Embryonic facial prominence (tissue), 1 donor: ENCODE data around the gene BEGAIN.

Experiments used
- DNase-seq: peaks from one replicate; pipeline ENCODE4 v3.0.0-alpha.2; 2016; ENCODE audit errors: extremely low spot score

Gene BEGAIN

GRCh38 chr14:100536721-100537445 lies 50.3 kb downstream of the BEGAIN start:
- no peak for DNase-seq

- no peak for DNase-seq
These were observed 51.1 kb downstream of the BEGAIN start for GRCh38 chr14:100536121-100536510.

GRCh38 chr14:100535287-100536120 lies 51.7 kb downstream of the BEGAIN start:
- no peak for DNase-seq

- no peak for DNase-seq
These were observed 52.5 kb downstream of the BEGAIN start for GRCh38 chr14:100534528-100535286.

- DNase-seq: no peak
These were observed 53.3 kb downstream of the BEGAIN start for GRCh38 chr14:100533656-100534485.

- no peak for DNase-seq
These were observed 54.1 kb downstream of the BEGAIN start for GRCh38 chr14:100532906-100533655.

- DNase-seq: no peak
These were observed 54.9 kb downstream of the BEGAIN start for GRCh38 chr14:100532154-100532861.

GRCh38 chr14:100531152-100532121 lies 55.8 kb downstream of the BEGAIN start:
- DNase-seq: no peak

GRCh38 chr14:100530270-100531072 lies 56.7 kb downstream of the BEGAIN start:
- DNase-seq: no peak

GRCh38 chr14:100529561-100530031 lies 57.6 kb downstream of the BEGAIN start:
- no peak for DNase-seq

- no peak for DNase-seq
These were observed 58.2 kb downstream of the BEGAIN start for GRCh38 chr14:100528962-100529560.

GRCh38 chr14:100526632-100527031 lies 60.6 kb downstream of the BEGAIN start:
- DNase-seq: no peak

GRCh38 chr14:100526057-100526456 lies 61.2 kb downstream of the BEGAIN start:
- no peak for DNase-seq

- no peak for DNase-seq
These were observed 61.6 kb downstream of the BEGAIN start for GRCh38 chr14:100525615-100526014.

- no peak for DNase-seq
These were observed 62.3 kb downstream of the BEGAIN start for GRCh38 chr14:100524933-100525243.

- DNase-seq: no peak
These were observed 62.8 kb downstream of the BEGAIN start for GRCh38 chr14:100524233-100524932.

- DNase-seq: no peak
These were observed 63.4 kb downstream of the BEGAIN start for GRCh38 chr14:100523843-100524169.
